Caco-2 (cell line): ENCODE measurements around the gene OR52R1. TPM values are rescaled to one million over a fixed set of nuclear protein-coding genes. Genes with fewer than 3 reads are reported as not detected.

Source experiments
- BruUV-seq: library from RNA; stranded (reverse); fragments of 400-500 nt; replicated peaks from 2 replicates; lab custom pipeline; 2021; lab: Mats Ljungman, UMichigan
- CTCF ChIA-PET: fragments of 300-600 bp; sonication (Branson Sonifier 250); formaldehyde crosslinking; loops from one replicate; lab custom pipeline; 2022; ENCODE audit warnings: antibody characterized with exemption; lab: Charles Lee
- POLR2A ChIA-PET: fragments of 300-600 bp; sonication (Branson Sonifier 250); formaldehyde crosslinking; loops from one replicate; lab custom pipeline; 2022; ENCODE audit warnings: antibody characterized with exemption; lab: Charles Lee
- DNase-seq, 2 experiments: peaks; one replicate each; pipeline versions ENCODE4 v3.0.0 to v3.0.0-alpha.2; 2020 to 2022
- H3K27me3 ChIP-seq: replicated peaks from 2 replicates; pipeline ENCODE4 v1.6.0; 2011; ENCODE audit warnings: low read length; ENCODE audit not compliant: control insufficient read depth, insufficient read depth
- H3K36me3 ChIP-seq: 2 replicates; pipeline ENCODE4 v1.5.1; 2011; ENCODE audit warnings: low read length; ENCODE audit not compliant: control insufficient read depth, insufficient read depth
- H3K4me1 ChIP-seq: fragments of 250-450 bp; sonication (Bioruptor Pico); 2 replicates; pipeline ENCODE4 v1.5.1; 2020; ENCODE audit warnings: mild to moderate bottlenecking
- H3K4me3 ChIP-seq: 2 replicates; pipeline ENCODE4 v1.5.1; 2011; ENCODE audit warnings: low read depth, mild to moderate bottlenecking, control low read depth, low read length
- H3K9me3 ChIP-seq: fragments of 250-450 bp; sonication (Bioruptor Pico); 2 replicates; pipeline ENCODE4 v1.5.1; 2020; ENCODE audit warnings: mild to moderate bottlenecking, moderate library complexity
- H3K27ac Mint-ChIP-seq: one replicate; pipeline ENCODE4 v1.8.0; 2022; ENCODE audit warnings: mixed read lengths; ENCODE audit not compliant: unreplicated experiment
- H3K27me3 Mint-ChIP-seq: one replicate; pipeline ENCODE4 v1.8.0; 2022; ENCODE audit warnings: mixed read lengths; ENCODE audit not compliant: insufficient read depth, unreplicated experiment
- H3K36me3 Mint-ChIP-seq: one replicate; pipeline ENCODE4 v1.8.0; 2022; ENCODE audit warnings: mild to moderate bottlenecking, mixed read lengths; ENCODE audit not compliant: insufficient read depth, unreplicated experiment
- H3K4me1 Mint-ChIP-seq: one replicate; pipeline ENCODE4 v1.8.0; 2022; ENCODE audit warnings: low read depth, mixed read lengths; ENCODE audit not compliant: unreplicated experiment
- H3K4me3 Mint-ChIP-seq: one replicate; pipeline ENCODE4 v1.8.0; 2022; ENCODE audit warnings: mild to moderate bottlenecking, moderate library complexity, mixed read lengths; ENCODE audit not compliant: unreplicated experiment
- H3K9me3 Mint-ChIP-seq: one replicate; pipeline ENCODE4 v1.8.0; 2022; ENCODE audit warnings: mixed read lengths; ENCODE audit not compliant: unreplicated experiment
- intact Hi-C: fragments of 100-400 bp; cut with micrococcal nuclease; formaldehyde crosslinking; loops from one replicate; pipeline ENCODE4 v1.10.0; 2022; ENCODE audit not compliant: unreplicated experiment
- total RNA-seq: library from RNA; stranded (reverse); gene quantifications from 2 replicates; pipeline ENCODE4 v1.2.3, GENCODE V29; 2022
- TF ChIP-seq, protein P1 (sequence below), 2 experiments: fragments of 200-600 bp in 1 of 2; IDR thresholded peaks; 1 replicate in 1 of 2; 2 replicates in 1 of 2; pipeline versions ENCODE4 v1.5.1 to v1.8.0; 2011 to 2022; ENCODE audit warnings: antibody characterized with exemption in 1 of 2, control low read depth in 1 of 2, inconsistent platforms in 1 of 2, low read depth in 1 of 2, low read length in 1 of 2, mild to moderate bottlenecking in 1 of 2, moderate library complexity in 1 of 2; ENCODE audit not compliant: insufficient read depth in 1 of 2, severe bottlenecking in 1 of 2, unreplicated experiment in 1 of 2

The OR52R1 gene
- total RNA-seq, 1 experiment from 2014 or later: not detected

DNA sequence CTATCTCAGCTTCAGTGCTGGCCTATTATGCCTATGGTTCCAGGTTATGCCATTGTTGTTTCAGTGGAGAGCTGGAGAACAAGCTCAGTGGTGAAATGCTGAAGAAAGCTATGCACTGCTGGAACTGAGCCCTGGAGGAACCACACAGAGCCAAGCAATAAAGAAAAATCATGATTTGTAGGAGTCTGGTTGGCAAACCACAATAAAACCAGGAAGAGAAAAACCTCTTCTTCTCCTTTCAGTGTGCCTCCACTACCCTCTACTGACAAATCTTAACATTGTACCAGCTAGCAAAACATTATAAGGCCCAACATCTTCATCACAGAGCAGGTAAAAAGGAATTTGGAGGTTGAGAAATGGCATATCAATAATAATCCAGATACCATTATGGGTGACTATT lies 22.2 kb upstream of the OR52R1 start:
- no peaks in the 10 kb centered on the region; the same call in 1 of the 2 replicates for H3K27me3 ChIP-seq
- no peak overlapping the region for H3K4me3 ChIP-seq
- Mint-ChIP-seq H3K4me1 (no peaks in the 10 kb centered on the region), H3K27ac (no peak overlapping the region), H3K9me3 (no peaks in the 10 kb centered on the region), H3K27me3 (peaks cover under 1% of the 10 kb centered on the region), H3K36me3 (no peaks in the 10 kb centered on the region), H3K4me3 (no peak overlapping the region)
- DNase-seq: peak in 1 of 2 experiments; percentile 4
- H3K4me1 ChIP-seq: no peaks in the 10 kb centered on the region
- CTCF ChIA-PET: interaction anchor here (1.3 to 2.3 kb wide), 2 partner anchors 190 to 638 kb away, joined by 3 to 19 read pairs; partner anchors contain the start of gene OR51D1
- POLR2A ChIA-PET: no interaction called here
- H3K36me3 ChIP-seq: no peaks in the 10 kb centered on the region
- TF ChIP-seq, protein P1, sequence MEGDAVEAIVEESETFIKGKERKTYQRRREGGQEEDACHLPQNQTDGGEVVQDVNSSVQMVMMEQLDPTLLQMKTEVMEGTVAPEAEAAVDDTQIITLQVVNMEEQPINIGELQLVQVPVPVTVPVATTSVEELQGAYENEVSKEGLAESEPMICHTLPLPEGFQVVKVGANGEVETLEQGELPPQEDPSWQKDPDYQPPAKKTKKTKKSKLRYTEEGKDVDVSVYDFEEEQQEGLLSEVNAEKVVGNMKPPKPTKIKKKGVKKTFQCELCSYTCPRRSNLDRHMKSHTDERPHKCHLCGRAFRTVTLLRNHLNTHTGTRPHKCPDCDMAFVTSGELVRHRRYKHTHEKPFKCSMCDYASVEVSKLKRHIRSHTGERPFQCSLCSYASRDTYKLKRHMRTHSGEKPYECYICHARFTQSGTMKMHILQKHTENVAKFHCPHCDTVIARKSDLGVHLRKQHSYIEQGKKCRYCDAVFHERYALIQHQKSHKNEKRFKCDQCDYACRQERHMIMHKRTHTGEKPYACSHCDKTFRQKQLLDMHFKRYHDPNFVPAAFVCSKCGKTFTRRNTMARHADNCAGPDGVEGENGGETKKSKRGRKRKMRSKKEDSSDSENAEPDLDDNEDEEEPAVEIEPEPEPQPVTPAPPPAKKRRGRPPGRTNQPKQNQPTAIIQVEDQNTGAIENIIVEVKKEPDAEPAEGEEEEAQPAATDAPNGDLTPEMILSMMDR (IDR thresholded peaks at IDR 0.05; ENCODE audit: insufficient read depth in 1 of 2, low read depth in 1 of 2, low read length in 1 of 2, severe bottlenecking in 1 of 2, unreplicated experiment in 1 of 2): peak; percentile 15 to 24
- no TSS peak for BruUV-seq
- H3K9me3 ChIP-seq: no peaks in the 10 kb centered on the region
- intact Hi-C loops: loop anchor here (1.0 to 2.0 kb wide), 2 partner anchors 189 to 200 kb away; partner anchors contain the start of gene OR51D1

DNA sequence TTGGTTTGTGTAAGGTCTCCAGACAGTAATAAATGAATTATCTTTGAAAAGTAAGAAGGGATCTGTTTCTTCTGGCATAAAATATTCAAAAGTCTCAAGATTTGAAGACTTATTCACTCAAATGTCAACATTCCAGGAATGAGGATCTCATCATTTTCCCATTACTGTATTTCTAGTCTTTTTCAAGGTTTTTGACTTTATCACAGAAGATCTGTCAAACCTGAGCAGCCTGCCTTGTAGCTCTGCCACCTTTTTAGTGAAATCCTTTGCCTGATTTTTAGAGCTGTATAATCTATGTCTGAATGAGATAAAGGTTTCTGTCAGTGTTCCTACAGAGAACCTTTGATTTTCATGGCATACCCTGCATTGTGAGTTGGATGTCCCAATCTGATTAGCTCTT lies 21.0 kb upstream of the OR52R1 start:
- Histone ChIP-seq H3K4me1 (no peaks in the 10 kb centered on the region), H3K4me3 (no peak overlapping the region), H3K27me3 (no peaks in the 10 kb centered on the region; the same call in 1 of the 2 replicates), H3K9me3 (no peaks in the 10 kb centered on the region), H3K36me3 (no peaks in the 10 kb centered on the region)
- Mint-ChIP-seq H3K27me3 (peaks cover 6% of the 10 kb centered on the region), H3K9me3 (no peaks in the 10 kb centered on the region), H3K4me1 (no peaks in the 10 kb centered on the region), H3K36me3 (no peaks in the 10 kb centered on the region), H3K27ac (no peak overlapping the region), H3K4me3 (no peak overlapping the region)
- ChIA-PET CTCF (interaction anchor here (0.6 to 2.3 kb wide), 2 partner anchors 180 to 188 kb away, joined by 3 to 19 read pairs; partner anchors contain the start of gene OR51D1), POLR2A (no interaction called here)
- DNase-seq: no peak
- no TSS peak for BruUV-seq
- TF ChIP-seq, protein P1 (IDR thresholded peaks at IDR 0.05; ENCODE audit: insufficient read depth in 1 of 2, low read depth in 1 of 2, low read length in 1 of 2, severe bottlenecking in 1 of 2, unreplicated experiment in 1 of 2): no peak
- intact Hi-C loops: no loop called here

DNA sequence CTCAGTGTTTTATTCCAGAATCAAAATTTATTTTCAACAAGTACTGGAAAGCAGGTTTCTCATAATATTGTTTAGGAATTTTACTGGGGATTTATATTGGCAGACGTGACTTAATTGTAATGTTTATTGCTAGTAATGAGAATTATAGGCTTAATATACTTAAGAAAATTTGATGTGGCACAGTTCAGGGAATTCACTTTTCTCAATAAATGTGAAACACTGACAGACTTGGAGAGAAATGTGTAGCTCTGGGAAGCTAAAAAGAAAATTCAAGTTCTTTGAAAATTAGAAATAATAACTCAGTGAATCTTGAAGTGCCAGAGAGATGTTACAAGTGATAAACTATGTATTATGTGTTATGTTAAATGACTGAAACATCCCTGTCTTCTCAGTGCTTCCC lies 16.8 kb upstream of the OR52R1 start, which contains the start of gene OR51F2:
Gene OR51F2 (plus strand): TSS at position 301 of the 400 bp plus-strand sequence. CDS start 101 bp downstream, outside the sequence.
- no peaks in the 10 kb centered on the region for H3K4me1 Mint-ChIP-seq
- H3K4me3 Mint-ChIP-seq: no peak within 1 kb of the TSS
- Histone ChIP-seq H3K4me1 (no peaks in the 10 kb centered on the region), H3K36me3 (no peaks in the 10 kb centered on the region), H3K9me3 (no peaks in the 10 kb centered on the region), H3K27me3 (no peaks in the 10 kb centered on the region; the same call in 1 of the 2 replicates), H3K4me3 (no peak within 1 kb of the TSS)
- intact Hi-C loops: no loop called here
- DNase-seq: no peak
- no peaks in the 10 kb centered on the region for H3K9me3 Mint-ChIP-seq
- ChIA-PET CTCF (no interaction called here), POLR2A (no interaction called here)
- no peaks in the 10 kb centered on the region for H3K36me3 Mint-ChIP-seq
- H3K27me3 Mint-ChIP-seq: peaks cover 17% of the 10 kb centered on the region
- TF ChIP-seq, protein P1 (IDR thresholded peaks at IDR 0.05; ENCODE audit: insufficient read depth in 1 of 2, low read depth in 1 of 2, low read length in 1 of 2, severe bottlenecking in 1 of 2, unreplicated experiment in 1 of 2): no peak
- BruUV-seq: no TSS peak
- H3K27ac Mint-ChIP-seq: no peak within 1 kb of the TSS
